GM21515 (cell line): Measurements from ENCODE around the gene KCNG2.

Source experiments
- ATAC-seq: cut with Tn5 transposase; IDR thresholded peaks from one replicate; pipeline ENCODE4 v1.9.1; 2021; ENCODE audit not compliant: unreplicated experiment

KCNG2 gene

DNA sequence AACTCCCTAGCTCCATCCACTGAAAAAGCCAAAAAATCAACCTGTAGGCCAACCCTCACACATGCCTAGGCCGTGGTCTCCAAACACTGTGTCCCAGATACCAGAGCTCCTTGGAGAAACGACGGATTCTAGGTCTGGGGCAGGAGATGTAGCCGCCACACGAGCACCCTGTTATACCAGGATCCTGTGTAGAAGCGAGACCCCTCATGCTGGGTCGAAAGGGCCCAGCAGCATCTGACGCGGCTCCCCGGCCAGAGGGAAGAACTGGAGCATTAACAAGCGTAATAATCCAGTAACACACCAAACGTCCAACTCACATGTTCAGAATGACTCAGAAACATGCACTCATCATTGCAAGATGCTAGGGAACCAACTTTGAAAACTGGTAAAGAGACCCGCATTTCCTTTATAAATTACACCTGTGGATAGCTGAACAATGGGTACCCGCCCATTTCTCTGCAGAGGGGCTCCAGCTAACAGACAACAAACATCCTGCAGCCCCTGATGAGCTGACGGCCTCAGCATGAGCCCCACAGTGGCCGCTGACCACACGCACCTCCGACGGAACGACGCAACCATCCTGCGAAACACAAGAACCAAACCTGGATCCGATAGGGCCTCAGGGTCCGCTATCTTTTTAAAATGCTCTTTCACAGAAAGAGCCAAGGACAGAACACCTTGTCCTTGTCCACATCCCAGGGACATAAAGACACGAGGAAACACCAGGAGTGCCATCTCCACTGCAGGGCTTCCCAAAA is 139.5 kb downstream of the KCNG2 start:
- no peak for ATAC-seq

DNA sequence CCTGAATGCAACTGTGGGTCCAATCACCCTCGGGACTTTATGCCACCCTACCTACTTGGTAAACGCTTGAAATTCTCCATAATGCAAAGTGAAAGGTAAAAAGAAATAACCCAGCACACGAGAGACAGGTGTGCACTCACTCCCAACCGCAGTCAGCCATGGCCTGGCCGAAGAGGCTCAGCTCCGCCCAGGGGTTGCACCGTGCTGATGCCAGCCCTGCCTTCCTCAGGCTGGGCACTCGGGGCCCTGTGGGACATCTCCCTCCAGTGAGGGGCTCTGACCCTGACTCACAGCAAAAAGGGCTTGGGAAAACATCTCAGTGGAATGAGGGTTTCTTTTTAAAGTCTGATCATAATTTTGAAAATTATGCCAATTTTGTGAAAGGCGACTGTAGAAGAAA is 140.5 kb downstream of the KCNG2 start:
- ATAC-seq = no peak

DNA sequence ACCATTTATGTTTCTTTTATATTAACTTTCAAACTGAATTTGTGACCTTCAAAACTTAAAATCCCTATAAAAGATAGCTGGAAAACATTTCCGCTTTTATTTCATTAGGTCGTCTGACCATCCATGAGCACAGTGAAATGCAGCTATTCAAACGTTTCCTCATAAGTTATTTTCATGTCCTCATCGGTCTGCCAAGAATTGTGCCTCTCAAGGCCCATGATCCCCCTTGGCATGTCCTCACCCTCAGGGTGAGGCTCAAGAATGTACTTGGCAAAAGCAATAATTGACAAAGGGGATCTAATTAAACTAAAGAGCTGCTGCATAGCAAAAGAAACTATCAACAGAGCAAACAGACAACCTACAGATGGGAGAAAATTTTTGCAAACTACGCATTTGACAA is 141.4 kb downstream of the KCNG2 start:
- no peak for ATAC-seq

DNA sequence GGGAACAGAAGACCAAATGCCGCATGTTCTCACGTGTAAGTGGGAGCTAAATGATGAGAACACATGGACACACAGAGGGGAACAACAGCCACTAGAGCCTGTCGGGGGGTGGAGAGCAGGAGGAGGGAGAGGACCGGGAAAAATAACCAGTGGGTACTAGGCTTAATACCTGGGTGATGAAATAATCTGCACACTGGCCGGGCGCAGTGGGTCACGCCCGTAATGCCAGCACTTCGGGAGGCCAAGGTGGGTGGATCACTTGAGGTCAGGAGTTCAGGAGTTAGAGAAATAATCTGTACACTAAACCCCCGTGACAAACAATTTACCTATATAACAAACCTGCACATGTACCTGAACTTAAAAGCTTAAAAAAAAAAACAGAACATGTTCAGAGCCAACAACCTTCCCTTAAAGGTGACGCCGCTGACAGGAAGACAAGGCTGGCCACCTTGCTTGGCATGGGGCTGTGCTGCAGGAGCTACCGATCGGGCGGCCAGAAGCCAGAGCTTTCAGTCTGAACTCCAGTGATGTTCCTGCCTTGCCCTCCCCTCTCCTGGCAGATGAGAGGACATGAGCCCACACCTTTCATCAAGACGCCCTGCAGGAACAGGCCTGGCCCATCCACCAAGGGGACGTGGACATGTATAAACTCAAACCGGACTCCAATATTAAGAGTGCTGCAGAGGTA is 142.5 kb downstream of the KCNG2 start:
- no peak for ATAC-seq

DNA sequence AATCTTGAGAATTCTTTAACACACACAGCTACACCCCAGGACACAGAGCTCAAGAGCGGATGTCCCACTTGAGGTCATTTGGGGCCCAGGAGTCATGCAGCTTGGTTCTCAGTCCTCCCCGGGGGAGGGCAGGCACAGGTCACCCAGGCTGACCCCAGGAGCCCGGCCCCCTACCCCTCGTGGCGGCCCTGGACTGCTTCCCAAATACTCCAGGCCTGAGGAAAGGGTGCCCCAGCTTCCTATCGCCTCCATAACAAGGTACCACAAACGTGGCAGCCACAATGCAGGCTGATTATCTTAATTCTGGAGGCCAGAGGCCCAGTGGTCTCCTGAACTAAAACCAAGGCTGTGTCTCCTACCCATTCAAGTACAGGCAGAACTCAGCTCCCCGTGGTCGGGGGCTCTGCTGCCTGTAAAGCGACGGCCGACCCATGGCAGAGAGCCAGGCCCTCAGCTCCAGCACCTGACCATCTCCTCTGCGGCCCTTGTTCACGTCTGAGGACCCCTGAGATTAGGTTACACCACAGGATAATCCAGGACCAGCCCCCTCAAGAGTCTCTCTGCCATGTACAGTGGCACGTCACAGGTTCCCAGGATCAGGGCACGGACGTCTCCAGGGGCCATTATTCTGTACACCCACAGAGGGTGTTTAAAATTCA is 143.2 kb downstream of the KCNG2 start:
- no peak for ATAC-seq

DNA sequence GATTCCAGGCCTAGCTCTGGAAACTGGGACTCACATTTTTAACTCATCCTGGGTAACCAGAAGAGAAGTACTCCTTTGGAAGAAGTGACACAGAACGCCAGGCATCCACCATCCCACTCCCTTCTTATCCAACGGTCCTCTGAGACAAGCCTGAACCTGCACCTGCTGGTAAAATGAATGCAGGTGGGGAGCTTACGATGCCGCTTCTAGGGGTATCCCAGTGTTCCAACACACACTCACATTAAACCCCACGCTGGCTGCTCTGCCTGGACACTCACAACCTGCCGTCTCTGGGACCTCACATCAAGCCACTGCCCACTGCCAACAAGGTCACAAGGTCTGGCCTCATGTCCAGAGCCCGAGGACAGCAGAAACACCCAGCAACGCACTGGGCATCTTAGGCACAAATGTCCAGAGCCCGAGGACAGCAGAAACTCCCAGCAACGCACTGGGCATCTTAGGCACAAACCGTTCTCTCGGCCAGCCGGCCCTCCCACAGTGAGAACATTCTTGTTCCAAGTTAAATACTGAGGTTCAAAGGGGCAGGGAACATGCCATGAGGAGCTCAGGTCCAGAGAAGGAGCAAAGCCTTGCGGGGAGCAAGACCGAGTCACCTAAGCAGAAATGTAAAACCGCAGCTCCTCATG is 143.9 kb downstream of the KCNG2 start:
- ATAC-seq = no peak

DNA sequence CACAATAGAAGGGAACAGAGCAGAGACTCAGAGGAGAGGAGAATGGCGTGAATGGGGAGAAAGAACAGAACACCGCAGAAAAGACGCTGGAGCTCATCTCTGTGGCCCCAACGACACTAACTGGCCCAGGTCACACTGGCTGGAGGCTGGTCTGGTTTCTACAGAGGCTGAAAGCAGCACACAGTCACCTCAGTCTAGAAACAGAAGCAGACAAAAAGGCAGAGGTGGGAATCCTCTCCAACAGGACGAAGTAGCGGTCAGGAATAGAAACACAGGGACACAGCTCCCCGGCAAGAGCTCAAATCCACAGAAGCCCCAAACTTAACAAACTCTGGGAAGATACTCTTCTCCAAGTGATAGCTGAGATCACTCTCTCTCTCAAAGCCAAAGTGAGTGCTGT is 144.5 kb downstream of the KCNG2 start:
- ATAC-seq = no peak

DNA sequence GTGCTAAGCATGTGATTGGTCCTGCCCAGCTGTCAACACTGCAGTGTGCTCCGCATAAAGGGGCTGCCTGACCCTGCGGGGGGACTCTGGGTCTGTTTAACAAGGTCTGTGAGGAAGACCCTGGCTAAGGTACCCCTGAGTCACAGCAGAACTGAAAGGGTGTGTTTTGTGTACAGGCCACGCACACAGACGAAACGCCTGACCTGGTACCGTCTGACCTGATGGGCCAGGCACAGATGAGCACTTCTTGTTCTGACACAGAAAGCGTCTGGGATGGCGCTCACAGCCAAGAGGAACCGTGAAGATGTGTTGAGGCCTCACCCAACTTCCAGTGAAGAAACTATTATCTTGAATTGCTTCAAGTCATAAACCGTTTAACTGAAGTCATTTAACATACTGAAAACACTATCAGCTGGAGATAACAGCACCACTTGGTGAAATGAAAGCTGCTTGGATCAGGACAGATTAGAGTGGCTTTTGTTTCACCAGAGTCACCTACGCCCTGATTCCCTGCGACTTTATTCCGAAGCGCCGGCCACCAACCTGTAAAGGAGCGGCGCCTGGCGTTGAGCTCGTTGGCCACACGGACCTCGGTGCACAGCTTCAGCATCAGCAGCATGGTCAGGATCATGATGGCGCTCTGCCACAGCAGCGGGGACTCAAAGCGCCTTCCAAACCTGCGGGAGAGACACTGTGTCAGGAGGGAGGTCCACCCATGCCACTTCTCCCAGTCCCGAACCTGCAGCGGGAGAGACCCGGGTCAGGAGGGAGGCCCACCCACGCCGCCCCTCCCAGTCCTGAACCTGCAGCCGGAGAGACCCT is 145.3 kb downstream of the KCNG2 start:
- ATAC-seq = no peak

DNA sequence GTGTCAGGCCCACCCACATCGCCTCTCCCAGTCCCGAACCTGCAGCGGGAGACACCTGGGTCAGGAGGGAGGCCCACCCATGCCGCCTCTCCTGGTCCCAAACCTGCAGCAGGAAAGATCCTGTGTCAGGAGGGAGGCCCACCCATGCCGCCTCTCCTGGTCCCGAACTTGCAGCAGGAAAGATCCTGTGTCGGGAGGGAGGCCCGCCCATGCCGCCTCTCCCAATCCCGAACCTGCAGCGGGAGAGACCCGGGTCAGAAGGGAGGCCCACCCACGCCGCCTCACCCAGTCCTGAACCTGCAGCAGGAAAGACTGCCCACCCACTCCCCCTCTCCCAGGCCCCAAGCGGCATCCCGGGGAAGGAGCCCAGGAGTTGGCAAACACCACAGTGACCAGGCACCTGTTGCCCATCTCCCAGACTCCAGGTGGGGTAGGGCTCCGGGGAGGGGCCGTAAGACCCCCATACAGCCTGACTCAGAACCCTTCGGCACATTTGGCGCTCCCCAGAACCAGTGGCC is 145.9 kb downstream of the KCNG2 start:
- no peak for ATAC-seq

DNA sequence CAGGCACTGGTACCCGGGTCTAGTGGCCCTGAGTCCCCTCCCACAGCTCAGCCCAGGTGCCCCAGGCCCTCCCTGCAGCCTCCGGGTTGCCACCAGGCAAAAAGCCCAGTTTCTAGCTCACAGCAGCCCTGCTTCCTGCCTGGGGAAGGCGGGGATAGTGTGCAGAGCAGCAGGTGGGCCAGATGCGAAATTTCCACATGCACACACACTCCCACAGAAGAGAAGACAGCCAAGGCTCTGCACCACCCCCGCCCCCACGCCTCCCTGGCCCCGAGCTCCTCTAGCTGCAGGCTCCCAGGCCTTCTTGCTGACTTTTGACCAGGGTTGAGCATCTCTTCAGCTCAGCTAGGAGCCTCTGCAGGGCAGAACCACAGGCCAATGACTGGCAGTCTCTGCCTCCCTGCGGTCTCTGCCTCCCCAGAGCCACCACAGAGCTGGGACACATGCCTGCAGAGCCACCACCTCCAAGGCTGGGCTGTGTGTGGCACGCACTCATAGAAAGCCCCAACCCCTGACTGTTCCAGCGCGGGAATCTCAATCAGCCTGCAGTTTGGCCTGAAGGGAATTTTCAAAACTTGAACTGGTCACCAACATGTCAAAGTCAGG is 146.5 kb downstream of the KCNG2 start:
- ATAC-seq = peak; percentile 42

DNA sequence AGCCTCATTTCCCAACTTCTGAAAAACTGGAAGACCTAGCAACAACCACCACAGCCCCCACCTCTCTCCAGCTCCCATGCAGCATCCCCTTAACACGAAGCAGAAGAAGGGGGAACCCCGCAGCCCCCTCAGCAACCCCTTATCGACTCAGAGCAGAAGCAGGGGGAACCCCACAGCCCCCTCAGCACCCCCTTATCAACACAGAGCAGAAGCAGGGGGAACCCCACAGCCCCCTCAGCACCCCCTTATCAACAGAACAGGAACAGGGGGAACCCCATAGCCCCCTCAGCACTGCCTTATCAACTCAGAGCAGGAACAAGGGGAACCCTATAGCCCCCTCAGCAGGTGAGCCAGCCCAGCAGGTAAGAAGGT is 147.0 kb downstream of the KCNG2 start:
- no peak for ATAC-seq

DNA sequence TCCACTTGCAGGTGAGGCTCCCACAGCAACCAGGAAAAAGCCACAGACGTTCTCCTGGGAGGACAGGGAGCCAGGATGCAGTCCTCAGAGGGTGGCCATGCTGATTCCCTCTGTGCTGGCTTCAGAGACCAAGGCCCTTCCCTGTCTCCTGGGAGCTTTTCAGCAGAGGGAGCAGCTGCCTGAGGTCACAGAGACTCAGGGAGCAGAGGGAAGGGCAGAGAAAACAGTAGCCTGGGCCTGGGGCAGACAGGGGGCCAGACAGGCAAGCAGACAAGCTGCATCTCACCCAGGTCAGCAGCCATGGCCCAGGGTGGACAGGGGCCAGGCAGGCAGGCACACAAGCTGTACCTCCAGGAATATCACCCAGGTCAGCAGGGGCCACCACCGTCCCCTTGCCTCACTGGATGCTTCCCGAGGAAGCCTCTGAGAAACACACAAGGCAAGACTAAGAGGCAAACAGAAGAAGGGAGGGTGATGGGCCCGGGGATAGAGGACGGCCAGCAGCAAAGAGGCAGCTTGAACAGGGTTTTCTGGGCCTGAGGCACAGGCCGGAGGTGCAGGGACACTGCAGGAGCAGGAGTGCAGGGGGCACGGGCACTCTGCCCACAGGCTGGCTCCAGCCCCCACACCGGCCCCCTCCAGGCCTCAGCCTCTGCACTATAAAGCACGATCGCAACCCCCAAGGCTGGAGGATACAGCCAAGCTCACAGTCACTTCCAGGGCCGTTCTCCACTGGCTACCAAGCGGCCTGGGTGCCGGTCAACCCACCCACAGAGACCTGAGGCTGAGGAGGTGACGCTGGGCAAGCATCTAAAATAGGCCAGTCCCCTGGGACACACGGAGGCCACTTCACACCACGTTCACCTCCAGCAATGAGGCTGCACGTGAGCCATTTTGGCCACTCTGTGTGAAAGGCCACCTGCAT is 147.6 kb downstream of the KCNG2 start:
- ATAC-seq = no peak

DNA sequence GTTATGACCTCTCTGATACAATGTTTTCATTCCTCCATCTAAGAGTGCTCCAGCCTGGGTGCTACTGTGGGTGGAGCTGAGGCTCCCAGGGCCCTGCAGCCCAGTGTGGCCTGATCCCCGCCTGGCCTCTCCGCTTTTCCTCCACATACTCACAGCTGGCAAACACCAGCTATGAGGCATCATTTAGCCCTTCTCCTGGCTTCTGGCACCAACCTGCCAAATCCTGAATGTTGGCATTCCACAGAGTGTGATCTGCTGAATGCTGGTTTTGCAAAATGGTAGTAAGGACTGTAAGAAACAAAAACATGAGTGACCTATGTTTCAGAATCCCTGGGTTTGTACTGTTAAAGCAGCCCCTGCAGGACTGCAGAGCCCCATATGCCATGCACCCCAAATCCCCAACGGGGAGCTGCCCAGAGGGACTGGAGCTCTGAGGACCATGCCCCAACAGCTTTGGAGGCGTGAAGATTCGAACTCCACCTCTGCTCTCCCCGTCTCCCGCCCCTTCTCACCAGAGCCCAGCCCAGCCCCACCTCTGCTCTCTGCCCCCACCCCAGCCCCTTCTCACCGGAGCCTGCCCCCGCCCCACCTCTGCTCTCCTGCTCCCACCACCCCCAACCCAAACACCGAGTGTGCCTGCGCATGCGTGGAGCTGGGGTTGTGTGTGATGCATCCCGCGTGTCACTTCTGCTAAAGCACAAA is 149.5 kb downstream of the KCNG2 start:
- no peak for ATAC-seq

DNA sequence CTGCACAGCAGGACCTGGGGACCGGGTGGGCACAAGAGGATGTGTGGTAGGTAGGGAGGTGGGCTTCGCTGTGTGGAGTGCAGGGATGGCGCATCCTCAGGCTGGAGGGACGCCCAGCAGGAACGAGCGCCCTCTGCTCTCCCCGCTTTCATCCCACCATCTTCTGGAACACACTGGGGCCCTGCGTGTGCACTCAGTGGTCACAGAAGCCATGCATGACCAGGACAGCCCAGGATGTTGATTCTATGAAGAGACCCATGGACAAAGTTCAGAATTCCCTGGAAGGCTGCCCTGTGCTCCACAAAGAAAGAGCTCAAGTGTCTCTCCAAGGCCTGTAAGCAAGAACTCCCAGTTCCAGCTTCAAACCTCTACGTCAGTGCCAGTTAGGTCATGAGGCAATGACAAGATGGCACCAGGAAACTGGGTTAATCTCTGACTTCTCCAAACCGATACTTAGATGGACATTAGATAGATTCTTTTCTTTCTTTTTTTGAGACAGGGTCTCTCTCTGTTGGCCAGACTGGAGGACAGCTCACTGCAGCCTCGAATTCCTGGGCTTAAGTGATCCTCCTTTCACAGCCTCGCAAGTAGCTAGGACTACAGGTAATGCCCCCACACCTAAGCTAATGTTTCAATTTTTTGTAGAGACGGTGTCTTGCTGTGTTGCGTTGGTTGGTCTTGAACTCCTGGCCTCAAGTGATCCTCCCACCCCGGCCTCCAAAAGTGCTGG is 150.3 kb downstream of the KCNG2 start:
- no peak for ATAC-seq

DNA sequence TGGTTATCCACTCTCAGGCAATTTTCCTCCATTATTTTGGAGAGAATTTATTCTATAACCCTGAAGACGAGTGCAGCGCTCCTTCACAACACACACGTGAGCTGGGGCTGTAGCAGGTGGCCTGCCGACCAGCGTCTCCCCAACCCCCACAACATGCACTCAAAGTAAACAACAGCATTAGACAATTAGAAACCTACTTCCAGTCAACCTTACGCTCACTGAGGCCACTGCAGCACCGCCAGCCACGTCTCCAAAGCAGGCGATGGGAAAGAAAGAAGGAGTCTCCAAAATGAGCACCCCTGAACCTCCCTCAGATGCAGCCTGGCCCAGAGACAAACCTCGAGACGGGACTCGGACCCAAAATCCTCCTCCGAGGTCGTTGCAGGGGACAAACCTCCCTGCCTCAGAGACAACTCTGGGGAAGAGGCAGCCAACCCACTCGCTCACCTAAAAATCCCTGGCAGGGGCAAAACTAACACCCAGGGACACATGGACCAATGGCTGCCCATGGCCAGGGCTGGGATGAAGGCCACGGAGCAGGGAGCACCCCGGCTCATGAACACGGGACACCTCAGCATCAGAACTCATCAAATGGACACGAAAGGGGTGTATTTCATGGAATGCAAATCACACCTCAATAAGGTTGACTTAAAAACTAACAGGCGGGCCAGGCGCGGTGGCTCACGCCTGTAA is 151.1 kb downstream of the KCNG2 start:
- ATAC-seq = no peak
